ENCODE measurements around the gene EGLN3.
A peak's percentile ranks its signal among the peaks of the same experiment; 100 is the strongest.
"Not testable (repeated sequence)": the region's sequence is repeated elsewhere in the genome, so short reads cannot be mapped to it uniquely, and the experiment has no call there.

Gene EGLN3

GRCh38 chr14:33934043-33934750 is 16.7 kb downstream of the EGLN3 start:
- DNase-seq: no peak

GRCh38 chr14:33933386-33933933 is 17.4 kb downstream of the EGLN3 start:
- DNase-seq: no peak

GRCh38 chr14:33932576-33933345 is 18.1 kb downstream of the EGLN3 start:
- peak; percentile 60 for DNase-seq

- DNase-seq: no peak
Observed at GRCh38 chr14:33932033-33932432, 18.8 kb downstream of the EGLN3 start.

GRCh38 chr14:33931461-33931860 is 19.4 kb downstream of the EGLN3 start:
- DNase-seq: no peak

- DNase-seq: no peak
Observed at GRCh38 chr14:33930439-33930838, 20.4 kb downstream of the EGLN3 start.

GRCh38 chr14:33929799-33930408 is 21.0 kb downstream of the EGLN3 start:
- DNase-seq: no peak

- no peak for DNase-seq
Observed at GRCh38 chr14:33928895-33929294, 22.0 kb downstream of the EGLN3 start.

- no peak for DNase-seq
Observed at GRCh38 chr14:33927944-33928343, 22.9 kb downstream of the EGLN3 start.

GRCh38 chr14:33926967-33927366 is 23.9 kb downstream of the EGLN3 start:
- not testable (repeated sequence) for DNase-seq

- DNase-seq: no peak
Observed at GRCh38 chr14:33925946-33926345, 24.9 kb downstream of the EGLN3 start.

- DNase-seq: no peak
Observed at GRCh38 chr14:33925235-33925634, 25.6 kb downstream of the EGLN3 start.

GRCh38 chr14:33924566-33925100 is 26.2 kb downstream of the EGLN3 start:
- DNase-seq: no peak

GRCh38 chr14:33922125-33922524 is 28.7 kb downstream of the EGLN3 start:
- no peak for DNase-seq

GRCh38 chr14:33918256-33918655 is 32.6 kb downstream of the EGLN3 start:
- DNase-seq: no peak

- DNase-seq: no peak
Observed at GRCh38 chr14:33917661-33918060, 33.2 kb downstream of the EGLN3 start.

- DNase-seq: no peak
Observed at GRCh38 chr14:33916663-33917565, 34.0 kb downstream of the EGLN3 start.

GRCh38 chr14:33915682-33916081 is 35.2 kb downstream of the EGLN3 start:
- no peak for DNase-seq

GRCh38 chr14:33914676-33915516 is 36.0 kb downstream of the EGLN3 start:
- DNase-seq: no peak

GRCh38 chr14:33911046-33911445 is 39.8 kb downstream of the EGLN3 start:
- DNase-seq: no peak

- DNase-seq: no peak
Observed at GRCh38 chr14:33910435-33910834, 40.4 kb downstream of the EGLN3 start.

Data from left hindlimb (tissue), 1 donor.